ENCODE data around the gene P4HB.

DNA sequence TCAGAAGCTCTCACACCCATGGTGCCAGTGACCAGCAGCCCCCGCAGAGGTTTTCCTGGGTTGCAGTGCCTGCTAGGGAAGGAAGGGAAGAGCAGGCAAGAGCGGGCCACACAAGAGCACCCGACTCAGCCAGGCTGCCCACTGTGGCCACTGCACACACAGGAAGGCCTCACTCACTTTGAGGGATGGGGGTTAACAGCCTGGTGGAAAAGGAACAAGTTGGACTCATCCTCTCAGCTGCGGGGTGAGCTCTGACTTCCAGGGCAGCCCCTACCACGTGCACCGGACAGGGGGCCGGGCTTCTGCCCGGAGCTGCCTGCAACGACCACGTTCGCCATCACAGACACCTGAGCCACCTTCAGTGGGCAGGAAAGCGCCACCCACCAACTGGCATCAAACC, 8.1 kb downstream of the P4HB start:
- TF ChIP-seq, protein P1, sequence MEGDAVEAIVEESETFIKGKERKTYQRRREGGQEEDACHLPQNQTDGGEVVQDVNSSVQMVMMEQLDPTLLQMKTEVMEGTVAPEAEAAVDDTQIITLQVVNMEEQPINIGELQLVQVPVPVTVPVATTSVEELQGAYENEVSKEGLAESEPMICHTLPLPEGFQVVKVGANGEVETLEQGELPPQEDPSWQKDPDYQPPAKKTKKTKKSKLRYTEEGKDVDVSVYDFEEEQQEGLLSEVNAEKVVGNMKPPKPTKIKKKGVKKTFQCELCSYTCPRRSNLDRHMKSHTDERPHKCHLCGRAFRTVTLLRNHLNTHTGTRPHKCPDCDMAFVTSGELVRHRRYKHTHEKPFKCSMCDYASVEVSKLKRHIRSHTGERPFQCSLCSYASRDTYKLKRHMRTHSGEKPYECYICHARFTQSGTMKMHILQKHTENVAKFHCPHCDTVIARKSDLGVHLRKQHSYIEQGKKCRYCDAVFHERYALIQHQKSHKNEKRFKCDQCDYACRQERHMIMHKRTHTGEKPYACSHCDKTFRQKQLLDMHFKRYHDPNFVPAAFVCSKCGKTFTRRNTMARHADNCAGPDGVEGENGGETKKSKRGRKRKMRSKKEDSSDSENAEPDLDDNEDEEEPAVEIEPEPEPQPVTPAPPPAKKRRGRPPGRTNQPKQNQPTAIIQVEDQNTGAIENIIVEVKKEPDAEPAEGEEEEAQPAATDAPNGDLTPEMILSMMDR (IDR thresholded peaks at IDR 0.05), result no peak
- TF ChIP-seq POLR2A (IDR thresholded peaks at IDR 0.05), result no peak

Data from vagina (tissue), 2 donors.